ENCODE data around the gene EIF6.

EIF6 gene

GRCh38 chr20:35274172-35275092 is 10.1 kb downstream of the EIF6 start:
- Histone ChIP-seq H3K27ac (ENCODE audit: low read depth, low read length) (no peak overlapping the region), H3K9me3 (ENCODE audit: low read length) (no peaks in the 10 kb centered on the region), H3K36me3 (ENCODE audit: insufficient read depth, low read length) (peaks cover 41% of the 10 kb centered on the region), H3K4me3 (ENCODE audit: low read depth in 1 of 2, low read length in 2 of 2) (no peak overlapping the region), H3K9ac (ENCODE audit: low read length) (no peak overlapping the region), H3K27me3 (ENCODE audit: control insufficient read depth in 1 of 2, insufficient read depth in 2 of 2, low read length in 2 of 2) (no peaks in the 10 kb centered on the region), H3K4me1 (ENCODE audit: insufficient read depth, low read length) (peaks cover 19% of the 10 kb centered on the region)

GRCh38 chr20:35273449-35274171 is 11.0 kb downstream of the EIF6 start:
- Histone ChIP-seq H3K4me1 (ENCODE audit: insufficient read depth, low read length) (peaks cover 17% of the 10 kb centered on the region), H3K27ac (ENCODE audit: low read depth, low read length) (no peak overlapping the region), H3K36me3 (ENCODE audit: insufficient read depth, low read length) (peaks cover 32% of the 10 kb centered on the region), H3K27me3 (ENCODE audit: control insufficient read depth in 1 of 2, insufficient read depth in 2 of 2, low read length in 2 of 2) (no peaks in the 10 kb centered on the region), H3K9me3 (ENCODE audit: low read length) (no peaks in the 10 kb centered on the region), H3K9ac (ENCODE audit: low read length) (no peak overlapping the region), H3K4me3 (ENCODE audit: low read depth in 1 of 2, low read length in 2 of 2) (no peak overlapping the region)

- no peak overlapping the region for H3K9ac ChIP-seq (ENCODE audit: low read length)
- no peak overlapping the region for H3K4me3 ChIP-seq (ENCODE audit: low read depth in 1 of 2, low read length in 2 of 2)
- peaks cover 9% of the 10 kb centered on the region for H3K4me1 ChIP-seq (ENCODE audit: insufficient read depth, low read length)
- H3K36me3 ChIP-seq (ENCODE audit: insufficient read depth, low read length) = peaks cover 30% of the 10 kb centered on the region
- no peaks in the 10 kb centered on the region for H3K9me3 ChIP-seq (ENCODE audit: low read length)
- no peak overlapping the region for H3K27ac ChIP-seq (ENCODE audit: low read depth, low read length)
- H3K27me3 ChIP-seq (ENCODE audit: control insufficient read depth in 1 of 2, insufficient read depth in 2 of 2, low read length in 2 of 2) = no peaks in the 10 kb centered on the region
These were observed 12.7 kb downstream of the EIF6 start for GRCh38 chr20:35271904-35272303.

- H3K36me3 ChIP-seq (ENCODE audit: insufficient read depth, low read length) = peaks cover 30% of the 10 kb centered on the region
- no peak overlapping the region for H3K27ac ChIP-seq (ENCODE audit: low read depth, low read length)
These were observed 13.3 kb downstream of the EIF6 start for GRCh38 chr20:35271073-35271882.

GRCh38 chr20:35270021-35270902 is 14.3 kb downstream of the EIF6 start:
- Histone ChIP-seq H3K9ac (ENCODE audit: low read length) (no peak overlapping the region), H3K36me3 (ENCODE audit: insufficient read depth, low read length) (peaks cover 24% of the 10 kb centered on the region), H3K27ac (ENCODE audit: low read depth, low read length) (no peak overlapping the region)

More at GRCh38 chr20:35271073-35271882, 13.3 kb downstream of the EIF6 start:
- peaks cover 3% of the 10 kb centered on the region for H3K4me1 ChIP-seq (ENCODE audit: insufficient read depth, low read length)
- H3K9ac ChIP-seq (ENCODE audit: low read length) = no peak overlapping the region
- no peak overlapping the region for H3K4me3 ChIP-seq (ENCODE audit: low read depth in 1 of 2, low read length in 2 of 2)
- H3K27me3 ChIP-seq (ENCODE audit: control insufficient read depth in 1 of 2, insufficient read depth in 2 of 2, low read length in 2 of 2) = no peaks in the 10 kb centered on the region
- no peaks in the 10 kb centered on the region for H3K9me3 ChIP-seq (ENCODE audit: low read length)

GRCh38 chr20:35269055-35269781 is 15.4 kb downstream of the EIF6 start:
- Histone ChIP-seq H3K27ac (ENCODE audit: low read depth, low read length) (no peak overlapping the region), H3K27me3 (ENCODE audit: control insufficient read depth in 1 of 2, insufficient read depth in 2 of 2, low read length in 2 of 2) (no peaks in the 10 kb centered on the region), H3K9ac (ENCODE audit: low read length) (no peak overlapping the region), H3K4me3 (ENCODE audit: low read depth in 1 of 2, low read length in 2 of 2) (no peak overlapping the region), H3K36me3 (ENCODE audit: insufficient read depth, low read length) (peaks cover 20% of the 10 kb centered on the region), H3K9me3 (ENCODE audit: low read length) (no peaks in the 10 kb centered on the region), H3K4me1 (ENCODE audit: insufficient read depth, low read length) (peaks cover 2% of the 10 kb centered on the region)

More at GRCh38 chr20:35270021-35270902, 14.3 kb downstream of the EIF6 start:
- H3K4me3 ChIP-seq (ENCODE audit: low read depth in 1 of 2, low read length in 2 of 2) = no peak overlapping the region
- H3K27me3 ChIP-seq (ENCODE audit: control insufficient read depth in 1 of 2, insufficient read depth in 2 of 2, low read length in 2 of 2) = no peaks in the 10 kb centered on the region
- H3K4me1 ChIP-seq (ENCODE audit: insufficient read depth, low read length) = no peaks in the 10 kb centered on the region
- no peaks in the 10 kb centered on the region for H3K9me3 ChIP-seq (ENCODE audit: low read length)

- Histone ChIP-seq H3K4me3 (ENCODE audit: low read depth in 1 of 2, low read length in 2 of 2) (no peak overlapping the region), H3K27ac (ENCODE audit: low read depth, low read length) (no peak overlapping the region), H3K27me3 (ENCODE audit: control insufficient read depth in 1 of 2, insufficient read depth in 2 of 2, low read length in 2 of 2) (no peaks in the 10 kb centered on the region), H3K36me3 (ENCODE audit: insufficient read depth, low read length) (peaks cover 20% of the 10 kb centered on the region), H3K9ac (ENCODE audit: low read length) (no peak overlapping the region), H3K4me1 (ENCODE audit: insufficient read depth, low read length) (peaks cover 15% of the 10 kb centered on the region), H3K9me3 (ENCODE audit: low read length) (no peaks in the 10 kb centered on the region)
These were observed 17.5 kb downstream of the EIF6 start for GRCh38 chr20:35267092-35267491.

GRCh38 chr20:35264755-35265154 is 19.8 kb downstream of the EIF6 start:
- Histone ChIP-seq H3K9ac (ENCODE audit: low read length) (no peak overlapping the region), H3K36me3 (ENCODE audit: insufficient read depth, low read length) (peaks cover under 1% of the 10 kb centered on the region)

GRCh38 chr20:35263532-35264341 is 20.8 kb downstream of the EIF6 start:
- Histone ChIP-seq H3K9ac (ENCODE audit: low read length) (no peak overlapping the region), H3K36me3 (ENCODE audit: insufficient read depth, low read length) (no peaks in the 10 kb centered on the region), H3K9me3 (ENCODE audit: low read length) (no peaks in the 10 kb centered on the region), H3K4me1 (ENCODE audit: insufficient read depth, low read length) (peaks cover 15% of the 10 kb centered on the region), H3K4me3 (ENCODE audit: low read depth in 1 of 2, low read length in 2 of 2) (no peak overlapping the region), H3K27ac (ENCODE audit: low read depth, low read length) (peak overlapping the region; percentile 36), H3K27me3 (ENCODE audit: control insufficient read depth in 1 of 2, insufficient read depth in 2 of 2, low read length in 2 of 2) (no peaks in the 10 kb centered on the region)

More at GRCh38 chr20:35264755-35265154, 19.8 kb downstream of the EIF6 start:
- H3K27ac ChIP-seq (ENCODE audit: low read depth, low read length) = no peak overlapping the region
- H3K9me3 ChIP-seq (ENCODE audit: low read length) = no peaks in the 10 kb centered on the region
- H3K4me3 ChIP-seq (ENCODE audit: low read depth in 1 of 2, low read length in 2 of 2) = no peak overlapping the region
- H3K4me1 ChIP-seq (ENCODE audit: insufficient read depth, low read length) = peaks cover 15% of the 10 kb centered on the region
- no peaks in the 10 kb centered on the region for H3K27me3 ChIP-seq (ENCODE audit: control insufficient read depth in 1 of 2, insufficient read depth in 2 of 2, low read length in 2 of 2)
